Fibroblast of mammary gland (primary cell): ENCODE measurements around the gene HSPA12A.

Source experiments
- DNase-seq: peaks from one replicate; pipeline ENCODE4 v3.0.0-alpha.2; 2010; ENCODE audit warnings: low read depth
- H3K4me3 ChIP-seq: 2 replicates; pipeline ENCODE4 v1.5.1; 2011; ENCODE audit warnings: low read depth, mild to moderate bottlenecking, low read length, moderate library complexity; ENCODE audit not compliant: control insufficient read depth
- CTCF ChIP-seq: conservative IDR thresholded peaks from 2 replicates; pipeline ENCODE4 v1.5.1; 2011; ENCODE audit warnings: low read depth, low read length, inconsistent platforms; ENCODE audit not compliant: control insufficient read depth, insufficient read depth

The HSPA12A gene

GRCh38 chr10:116668018-116668417, 74.3 kb downstream of the HSPA12A start:
- TF ChIP-seq CTCF, result no peak
- DNase-seq, result no peak

DNA sequence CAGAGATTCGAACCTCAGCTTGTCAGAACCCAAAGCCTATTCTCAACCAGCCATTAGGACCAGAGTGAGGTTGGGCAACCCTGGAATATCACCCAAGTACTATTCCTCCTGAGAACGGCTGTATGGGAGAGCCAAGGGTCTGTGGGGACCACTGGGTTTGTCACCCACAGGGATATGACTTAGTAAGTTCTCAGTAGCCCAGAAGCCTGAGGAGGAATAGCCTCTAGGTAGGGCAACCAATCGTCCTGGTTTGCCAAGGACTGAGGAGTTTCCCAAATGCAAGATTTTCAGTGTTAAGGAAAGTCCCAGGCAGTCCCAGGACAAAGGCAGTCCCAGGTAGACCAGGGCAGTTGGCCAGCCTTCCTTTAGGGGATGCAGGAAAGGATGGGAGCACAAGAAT, 74.9 kb downstream of the HSPA12A start:
- no peak for TF ChIP-seq CTCF
- DNase-seq, result no peak
- H3K4me3 ChIP-seq, result no peak overlapping the region

More at GRCh38 chr10:116668018-116668417, 74.3 kb downstream of the HSPA12A start:
- no peak overlapping the region for H3K4me3 ChIP-seq

DNA sequence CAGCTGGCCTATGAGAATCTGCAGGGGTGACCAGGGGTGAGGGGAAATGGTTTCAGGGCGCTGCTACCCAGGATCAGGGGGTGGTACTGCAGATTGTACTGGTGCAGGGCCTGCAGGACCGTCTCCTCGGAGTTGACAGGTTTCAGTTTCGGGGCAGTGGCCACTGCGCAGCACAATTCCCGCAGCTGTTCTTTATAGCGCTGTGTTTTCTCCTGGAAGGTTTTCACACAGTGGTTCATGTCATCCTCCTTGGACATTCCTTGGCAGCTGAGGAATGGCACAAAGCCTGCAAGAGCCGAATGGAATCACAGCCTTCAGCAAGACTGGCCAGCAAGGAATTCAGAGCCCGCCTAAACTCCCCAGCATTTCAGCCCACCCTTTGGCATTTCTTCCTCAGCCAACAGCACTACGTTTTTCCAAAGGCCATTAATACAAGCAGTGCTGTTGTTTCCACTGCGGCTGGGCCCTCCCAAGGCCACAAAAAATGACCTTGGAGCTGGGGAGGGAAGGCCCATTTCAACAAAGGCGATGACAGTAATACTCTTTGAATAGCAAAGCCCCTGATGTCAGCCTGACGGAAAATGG, 76.7 kb downstream of the HSPA12A start:
- no peak for TF ChIP-seq CTCF
- peak; percentile 15 for DNase-seq
- no peak overlapping the region for H3K4me3 ChIP-seq

DNA sequence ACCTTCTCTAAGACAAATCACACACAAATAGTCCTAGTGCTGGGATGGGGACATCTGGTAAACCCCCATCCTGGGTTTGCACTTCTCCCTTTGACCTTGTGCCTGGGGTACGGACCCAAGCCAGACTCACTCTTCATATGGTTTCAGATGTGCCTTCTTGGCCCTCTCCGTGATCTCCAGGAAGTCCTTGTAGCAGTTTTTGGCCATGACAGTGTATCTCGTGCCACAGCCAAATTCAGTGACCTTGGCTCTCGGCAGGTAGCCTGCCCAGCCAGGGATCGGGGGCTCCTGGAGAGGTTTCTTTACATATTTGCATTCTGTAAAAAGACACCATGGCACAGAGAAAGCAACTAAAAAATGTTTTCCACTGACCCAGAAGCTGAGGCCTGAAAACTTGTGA, 77.7 kb downstream of the HSPA12A start:
- no peak overlapping the region for H3K4me3 ChIP-seq
- TF ChIP-seq CTCF, result no peak
- DNase-seq, result no peak

DNA sequence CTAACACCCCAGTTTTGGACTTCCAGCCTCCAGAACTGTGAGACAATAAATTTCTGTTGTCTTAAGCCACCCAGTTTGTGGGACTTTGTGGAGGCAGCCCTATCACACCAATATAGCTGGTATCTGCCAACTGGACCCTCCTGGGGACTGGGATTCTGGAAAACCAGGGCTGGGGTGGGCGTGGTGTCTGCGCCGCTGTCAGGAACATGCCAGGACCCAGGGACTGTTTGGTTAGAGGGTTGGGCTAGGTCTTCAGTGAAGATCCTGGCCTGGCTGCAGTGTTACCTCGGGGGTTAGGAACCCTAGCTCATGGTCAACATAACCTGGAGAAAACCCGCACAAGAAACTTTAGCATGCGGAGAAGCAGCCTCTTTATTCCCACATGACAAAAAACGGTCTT, 79.0 kb downstream of the HSPA12A start:
- no peak for DNase-seq
- H3K4me3 ChIP-seq, result no peak overlapping the region
- TF ChIP-seq CTCF, result no peak

- H3K4me3 ChIP-seq, result no peak overlapping the region
- TF ChIP-seq CTCF, result no peak
- DNase-seq, result no peak
Measured at GRCh38 chr10:116660860-116661259, 81.5 kb downstream of the HSPA12A start.
